GM13976 (cell line): ENCODE results near the gene LRP1B.

Experiments used
- DNase-seq: peaks from one replicate; pipeline ENCODE4 v3.0.0; 2012; ENCODE audit warnings: low spot score
- CTCF ChIP-seq: IDR thresholded peaks from 2 replicates; pipeline ENCODE4 v1.5.1; 2012; ENCODE audit warnings: borderline replicate concordance, mild to moderate bottlenecking; ENCODE audit not compliant: insufficient read depth; ENCODE audit errors: extremely low read depth, missing control alignments, control extremely low read depth
- in situ Hi-C: fragments of 300-500 bp; cut with MboI; formaldehyde crosslinking; loops from one replicate; pipeline ENCODE4 v1.12.0; 2022; ENCODE audit warnings: low sequenced_read_pairs, mixed read lengths, inconsistent platforms; ENCODE audit not compliant: unreplicated experiment

LRP1B gene

GRCh38 chr2:141348481-141348880 is 782.3 kb downstream of the LRP1B start:
- no peak for DNase-seq
- in situ Hi-C loops, result no loop called here
- no peak for TF ChIP-seq CTCF

DNA sequence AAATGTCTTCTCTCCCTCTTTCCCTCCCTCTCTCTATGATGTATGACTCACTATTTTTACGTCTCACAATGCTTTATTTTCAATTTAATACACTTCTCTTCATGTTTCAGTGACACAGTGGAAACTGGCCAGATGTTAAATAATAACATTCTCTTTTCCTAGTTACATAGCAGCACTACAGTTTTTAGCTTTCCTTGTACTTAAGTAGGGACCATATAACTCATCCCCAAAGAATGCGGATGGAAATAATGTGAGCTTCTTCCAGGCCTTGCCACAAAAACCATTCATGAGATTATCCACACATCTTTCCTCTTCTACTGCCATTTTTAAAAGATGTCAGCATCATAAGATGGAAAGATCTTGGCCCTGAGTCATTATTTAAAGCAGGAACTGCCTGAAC is 789.4 kb downstream of the LRP1B start:
- DNase-seq, result no peak
- in situ Hi-C loops, result no loop called here
- TF ChIP-seq CTCF, result no peak

DNA sequence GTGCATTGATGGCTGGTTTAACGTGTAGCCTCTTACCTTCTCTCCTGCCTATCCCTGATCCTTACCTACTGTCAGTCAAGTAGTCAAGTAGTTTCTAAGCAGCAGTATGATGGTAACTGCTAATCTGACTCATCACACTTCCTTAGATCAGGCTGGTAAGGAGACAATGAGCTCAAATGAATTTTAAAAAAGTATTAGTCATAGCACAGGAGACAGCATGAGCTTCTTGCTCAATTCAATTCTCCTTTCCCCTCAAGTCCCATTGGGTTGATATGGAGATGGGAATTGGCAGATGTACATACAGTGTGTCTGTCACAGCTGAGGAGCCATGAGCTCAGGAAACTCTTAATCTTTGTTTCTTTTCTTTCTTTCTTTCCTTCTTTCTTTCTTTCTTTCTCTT is 799.7 kb downstream of the LRP1B start:
- no peak for DNase-seq
- TF ChIP-seq CTCF, result no peak
- in situ Hi-C loops, result no loop called here

DNA sequence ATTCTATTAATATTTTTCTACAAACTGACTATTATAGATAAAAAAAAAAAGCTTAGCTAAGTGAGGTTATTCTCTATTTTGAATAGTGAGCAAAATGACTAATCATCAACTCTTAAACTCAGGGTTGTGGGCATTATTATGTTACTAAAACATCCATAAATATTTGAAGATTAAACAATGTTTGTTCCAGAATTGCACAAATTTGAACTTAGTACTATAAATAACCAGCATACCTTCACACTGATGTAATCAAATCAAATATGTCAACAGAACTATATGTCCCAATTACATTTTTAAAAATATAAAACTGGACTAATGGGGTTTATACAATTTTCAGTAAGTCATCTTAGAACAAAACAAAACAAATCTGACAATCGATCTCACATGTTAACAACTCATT is 800.9 kb downstream of the LRP1B start:
- DNase-seq, result no peak
- no peak for TF ChIP-seq CTCF
- in situ Hi-C loops, result no loop called here

DNA sequence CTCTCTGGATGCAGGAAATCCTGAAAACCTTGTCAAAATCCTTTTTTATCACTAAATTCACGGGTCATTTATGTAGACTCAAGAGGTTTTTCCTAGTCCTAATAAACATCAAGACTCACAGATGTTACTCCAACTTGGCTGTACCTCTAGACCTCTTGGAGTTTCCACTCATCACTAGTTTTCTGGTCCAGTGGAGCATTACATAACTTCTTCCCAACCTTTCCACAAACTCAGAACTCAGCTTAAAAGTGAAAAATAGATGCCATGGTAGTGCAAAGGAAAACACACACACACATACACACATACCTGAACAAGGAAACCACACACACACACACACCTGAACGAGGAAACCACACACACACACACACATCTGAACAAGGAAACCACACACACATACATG is 807.2 kb downstream of the LRP1B start:
- no peak for DNase-seq
- no peak for TF ChIP-seq CTCF
- in situ Hi-C loops, result no loop called here

GRCh38 chr2:141317986-141318385 is 812.8 kb downstream of the LRP1B start:
- in situ Hi-C loops, result no loop called here
- DNase-seq, result no peak
- TF ChIP-seq CTCF, result no peak

GRCh38 chr2:141316606-141317005 is 814.2 kb downstream of the LRP1B start:
- in situ Hi-C loops, result no loop called here
- no peak for DNase-seq
- TF ChIP-seq CTCF, result no peak
